MM.1S (cell line): ENCODE data around the gene HGFAC.

Experiments used
- DNase-seq: peaks from one replicate; pipeline ENCODE4 v3.0.0-alpha.2; 2015
- H2AFZ ChIP-seq: fragments of 300-600 bp; sonication (generic); 2 replicates; pipeline ENCODE4 v1.6.0; 2016; ENCODE audit warnings: antibody characterized with exemption, low read length
- H3F3A ChIP-seq: fragments of 300-600 bp; sonication (generic); 2 replicates; pipeline ENCODE4 v1.6.1; 2016; ENCODE audit warnings: mild to moderate bottlenecking, antibody characterized with exemption, low read length, moderate library complexity, mixed read lengths; ENCODE audit not compliant: insufficient read depth
- H3K27ac ChIP-seq: fragments of 300-600 bp; sonication (generic); 2 replicates; pipeline ENCODE4 v1.5.1; 2016; ENCODE audit warnings: mild to moderate bottlenecking, low read length
- H3K27me3 ChIP-seq: fragments of 300-600 bp; sonication (generic); replicated peaks from 2 replicates; pipeline ENCODE4 v1.6.0; 2016; ENCODE audit warnings: low read length; ENCODE audit not compliant: insufficient read depth
- H3K36me3 ChIP-seq: fragments of 300-600 bp; sonication (generic); replicated peaks from 2 replicates; pipeline ENCODE4 v1.6.1; 2016; ENCODE audit warnings: mild to moderate bottlenecking, low read length, mixed read lengths; ENCODE audit not compliant: insufficient read depth
- H3K4me1 ChIP-seq: fragments of 300-600 bp; sonication (generic); 2 replicates; pipeline ENCODE4 v1.6.1; 2016; ENCODE audit warnings: low read length, mixed read lengths
- H3K4me2 ChIP-seq: fragments of 300-600 bp; sonication (generic); 2 replicates; pipeline ENCODE4 v1.6.0; 2016; ENCODE audit warnings: low read depth, low read length
- H3K4me3 ChIP-seq: fragments of 300-600 bp; sonication (generic); 2 replicates; pipeline ENCODE4 v1.5.1; 2016; ENCODE audit warnings: low read length, mixed read lengths
- H3K79me2 ChIP-seq: fragments of 300-600 bp; sonication (generic); 2 replicates; pipeline ENCODE4 v1.6.1; 2016; ENCODE audit warnings: mixed run types, low read length, mixed read lengths
- H3K9ac ChIP-seq: fragments of 300-600 bp; sonication (generic); 2 replicates; pipeline ENCODE4 v1.6.1; 2016; ENCODE audit warnings: low read length, mixed read lengths
- H3K9me2 ChIP-seq: fragments of 300-600 bp; sonication (generic); replicated peaks from 2 replicates; pipeline ENCODE4 v1.6.1; 2016; ENCODE audit warnings: mild to moderate bottlenecking, low read length, mixed read lengths; ENCODE audit not compliant: insufficient read depth
- H3K9me3 ChIP-seq: fragments of 300-600 bp; sonication (generic); replicated peaks from 2 replicates; pipeline ENCODE4 v1.6.1; 2016; ENCODE audit warnings: mild to moderate bottlenecking, low read length, mixed read lengths; ENCODE audit not compliant: insufficient read depth
- H4K20me1 ChIP-seq: fragments of 300-600 bp; sonication (generic); 2 replicates; pipeline ENCODE4 v1.6.1; 2016; ENCODE audit warnings: mild to moderate bottlenecking, low read length, moderate library complexity, mixed read lengths; ENCODE audit not compliant: insufficient read depth
- EZH2 ChIP-seq: fragments of 300-600 bp; sonication (generic); optimal IDR thresholded peaks from 2 replicates; pipeline ENCODE3; 2017; ENCODE audit warnings: low read depth, mild to moderate bottlenecking, antibody characterized with exemption, low read length, mixed read lengths
- EZH2phosphoT487 ChIP-seq: fragments of 300-600 bp; sonication (generic); IDR thresholded peaks from 2 replicates; pipeline ENCODE4 v1.6.1; 2018; ENCODE audit warnings: antibody characterized with exemption, low read length
- TF ChIP-seq, protein P1 (sequence below): fragments of 300-600 bp; sonication (generic); IDR thresholded peaks from 2 replicates; pipeline ENCODE4 v1.5.1; 2016; ENCODE audit warnings: antibody characterized with exemption, low read length, mixed read lengths

The HGFAC gene

DNA sequence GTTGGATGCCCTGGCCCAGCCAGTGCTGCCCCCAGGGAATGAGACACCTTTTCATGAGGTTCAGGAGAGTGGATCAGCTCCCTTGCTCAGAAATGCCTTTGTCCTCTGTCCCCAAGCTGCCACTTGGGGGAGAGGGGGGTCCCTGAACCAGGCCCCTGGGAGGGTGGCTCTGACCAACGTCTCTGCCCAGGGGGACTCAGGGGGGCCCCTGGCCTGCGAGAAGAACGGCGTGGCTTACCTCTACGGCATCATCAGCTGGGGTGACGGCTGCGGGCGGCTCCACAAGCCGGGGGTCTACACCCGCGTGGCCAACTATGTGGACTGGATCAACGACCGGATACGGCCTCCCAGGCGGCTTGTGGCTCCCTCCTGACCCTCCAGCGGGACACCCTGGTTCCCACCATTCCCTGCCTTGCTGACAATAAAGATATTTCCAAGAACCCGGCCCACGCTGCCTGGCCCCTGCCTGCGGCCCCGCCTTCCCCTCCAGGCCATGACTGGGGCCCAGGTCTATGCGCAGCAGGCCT, 7.3 kb downstream of the HGFAC start:
- no peak overlapping the region for H3K27ac ChIP-seq
- no peaks in the 10 kb centered on the region for H3K9me2 ChIP-seq
- H3K9ac ChIP-seq: no peak overlapping the region
- TF ChIP-seq EZH2 (peak; percentile 33), EZH2phosphoT487 (no peak)
- TF ChIP-seq, protein P1, sequence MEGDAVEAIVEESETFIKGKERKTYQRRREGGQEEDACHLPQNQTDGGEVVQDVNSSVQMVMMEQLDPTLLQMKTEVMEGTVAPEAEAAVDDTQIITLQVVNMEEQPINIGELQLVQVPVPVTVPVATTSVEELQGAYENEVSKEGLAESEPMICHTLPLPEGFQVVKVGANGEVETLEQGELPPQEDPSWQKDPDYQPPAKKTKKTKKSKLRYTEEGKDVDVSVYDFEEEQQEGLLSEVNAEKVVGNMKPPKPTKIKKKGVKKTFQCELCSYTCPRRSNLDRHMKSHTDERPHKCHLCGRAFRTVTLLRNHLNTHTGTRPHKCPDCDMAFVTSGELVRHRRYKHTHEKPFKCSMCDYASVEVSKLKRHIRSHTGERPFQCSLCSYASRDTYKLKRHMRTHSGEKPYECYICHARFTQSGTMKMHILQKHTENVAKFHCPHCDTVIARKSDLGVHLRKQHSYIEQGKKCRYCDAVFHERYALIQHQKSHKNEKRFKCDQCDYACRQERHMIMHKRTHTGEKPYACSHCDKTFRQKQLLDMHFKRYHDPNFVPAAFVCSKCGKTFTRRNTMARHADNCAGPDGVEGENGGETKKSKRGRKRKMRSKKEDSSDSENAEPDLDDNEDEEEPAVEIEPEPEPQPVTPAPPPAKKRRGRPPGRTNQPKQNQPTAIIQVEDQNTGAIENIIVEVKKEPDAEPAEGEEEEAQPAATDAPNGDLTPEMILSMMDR: no peak
- H3K27me3 ChIP-seq: peaks cover 91% of the 10 kb centered on the region
- no peaks in the 10 kb centered on the region for H3K4me1 ChIP-seq
- no peak overlapping the region for H2AFZ ChIP-seq
- H3F3A ChIP-seq: no peaks in the 10 kb centered on the region
- H4K20me1 ChIP-seq: no peaks in the 10 kb centered on the region
- H3K79me2 ChIP-seq: no peaks in the 10 kb centered on the region
- no peak overlapping the region for H3K4me3 ChIP-seq
- H3K4me2 ChIP-seq: no peak overlapping the region
- DNase-seq: no peak
- no peaks in the 10 kb centered on the region for H3K36me3 ChIP-seq
- no peaks in the 10 kb centered on the region for H3K9me3 ChIP-seq

DNA sequence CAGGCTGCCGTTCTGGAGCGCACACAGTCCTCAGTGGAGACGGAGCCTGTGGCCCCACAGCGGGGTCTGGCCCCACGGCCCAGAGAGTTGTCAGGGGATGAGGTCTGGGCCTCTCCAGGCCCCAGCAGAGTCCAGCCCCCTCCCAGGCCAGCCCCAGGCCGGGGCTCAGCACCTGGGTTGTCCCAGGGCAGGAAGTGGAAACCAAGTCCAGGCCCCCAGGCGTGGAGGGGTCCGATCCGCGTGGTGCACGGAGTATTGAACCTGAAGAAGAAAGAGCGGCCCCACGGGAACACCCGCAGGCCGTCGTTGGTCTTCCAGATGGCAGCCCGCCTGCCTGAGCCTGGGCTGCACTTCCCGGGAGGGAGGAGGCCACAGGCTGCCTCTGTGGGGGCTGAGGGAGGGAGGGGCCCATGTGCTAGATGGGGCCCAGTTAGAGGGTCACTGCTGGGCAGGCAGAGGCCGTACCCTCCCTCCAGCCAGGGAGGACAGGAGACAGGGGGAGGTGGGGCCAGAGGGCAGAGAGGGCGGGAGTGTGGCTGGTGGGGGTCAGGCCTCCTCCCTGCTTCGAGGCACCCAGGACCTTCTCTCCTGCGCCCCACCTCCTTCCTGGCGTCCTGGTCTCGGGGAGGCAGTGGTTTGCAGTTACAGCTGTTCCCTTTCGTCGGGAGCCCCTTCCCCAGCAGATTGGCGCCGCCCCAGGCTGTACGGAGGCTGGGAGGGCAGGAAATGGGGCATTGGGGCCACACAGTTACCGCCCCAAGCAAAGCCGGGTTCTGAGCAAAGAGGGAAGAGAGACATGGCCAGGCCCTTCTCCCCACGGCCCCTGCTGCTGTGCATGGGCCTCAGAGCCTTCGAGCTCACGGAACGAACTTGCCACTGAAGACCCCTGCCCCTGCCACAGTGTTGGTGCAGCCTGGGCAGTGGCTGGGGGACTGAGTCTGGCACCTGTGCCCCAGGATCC, 8.1 kb downstream of the HGFAC start:
- Histone ChIP-seq H4K20me1 (no peaks in the 10 kb centered on the region), H3K9me3 (no peaks in the 10 kb centered on the region), H3K9me2 (no peaks in the 10 kb centered on the region), H2AFZ (no peak overlapping the region), H3K27ac (no peak overlapping the region), H3K4me2 (no peak overlapping the region), H3K27me3 (peaks cover 90% of the 10 kb centered on the region), H3F3A (no peaks in the 10 kb centered on the region), H3K4me3 (no peak overlapping the region), H3K79me2 (no peaks in the 10 kb centered on the region), H3K36me3 (no peaks in the 10 kb centered on the region), H3K9ac (no peak overlapping the region), H3K4me1 (no peaks in the 10 kb centered on the region)
- no peak for DNase-seq
- TF ChIP-seq EZH2phosphoT487: no peak
- TF ChIP-seq, protein P1: no peak

DNA sequence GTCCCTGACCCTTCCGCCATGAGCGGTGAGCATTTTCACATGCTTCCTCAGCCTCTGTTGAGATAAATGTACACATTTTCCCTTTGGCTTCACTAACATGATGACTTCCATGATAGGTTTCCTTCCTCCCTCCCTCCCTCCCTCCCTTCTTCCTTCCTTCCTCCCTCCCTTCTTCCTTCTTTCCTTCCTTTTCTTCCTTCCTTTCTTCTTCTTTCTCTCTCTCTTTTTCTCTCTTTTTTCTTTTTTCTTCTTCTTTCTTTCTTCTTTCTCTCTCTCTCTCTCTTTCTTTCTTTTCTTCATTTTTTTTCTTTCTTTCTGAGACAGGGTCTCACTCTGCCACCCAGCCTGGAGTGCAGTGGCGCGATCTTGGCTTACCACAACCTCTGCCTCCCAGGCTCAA, 8.9 kb downstream of the HGFAC start:
- TF ChIP-seq EZH2phosphoT487 (no peak), EZH2 (no peak)
- TF ChIP-seq, protein P1: no peak
- H3K4me2 ChIP-seq: no peak overlapping the region

More for the DNA sequence above, 8.9 kb downstream of the HGFAC start:
- Histone ChIP-seq H4K20me1 (no peaks in the 10 kb centered on the region), H3K9me3 (no peaks in the 10 kb centered on the region), H2AFZ (no peak overlapping the region), H3K9me2 (no peaks in the 10 kb centered on the region), H3F3A (no peaks in the 10 kb centered on the region), H3K36me3 (no peaks in the 10 kb centered on the region), H3K4me1 (no peaks in the 10 kb centered on the region), H3K27me3 (peaks cover 82% of the 10 kb centered on the region), H3K9ac (no peak overlapping the region), H3K79me2 (no peaks in the 10 kb centered on the region), H3K27ac (no peak overlapping the region), H3K4me3 (no peak overlapping the region)
- no peak for DNase-seq
